NCI-H460 (cell line): Measurements from ENCODE around the gene KISS1R. TPM values are rescaled to one million over a fixed set of nuclear protein-coding genes. Genes with fewer than 3 reads are reported as not detected.
A peak's percentile ranks its signal among the peaks of the same experiment; 100 is the strongest.

Experiments
- DNase-seq: peaks from one replicate; pipeline ENCODE4 v3.0.0-alpha.2; 2016; ENCODE audit warnings: low read depth; ENCODE audit errors: extremely low read depth
- total RNA-seq: library from RNA; depleted of rRNA; stranded (reverse); fragments of >200 nt; shearing (Covaris generic); gene quantifications from 2 replicates; pipeline ENCODE4 v1.2.3, GENCODE V29; 2014

KISS1R gene
- total RNA-seq, 1 experiment from 2014 or later = not detected

- DNase-seq = no peak
Observed at GRCh38 chr19:899336-900042, 17.6 kb upstream of the KISS1R start.

GRCh38 chr19:900043-900301 lies 17.2 kb upstream of the KISS1R start:
- DNase-seq = no peak

GRCh38 chr19:900302-901111 lies 16.6 kb upstream of the KISS1R start:
- DNase-seq = no peak

GRCh38 chr19:901216-902092 lies 15.7 kb upstream of the KISS1R start:
- no peak for DNase-seq

GRCh38 chr19:902093-902370 lies 15.1 kb upstream of the KISS1R start:
- no peak for DNase-seq

GRCh38 chr19:902446-903226 lies 14.5 kb upstream of the KISS1R start:
- no peak for DNase-seq

GRCh38 chr19:903266-903797 lies 13.8 kb upstream of the KISS1R start:
- no peak for DNase-seq

GRCh38 chr19:904545-904944 lies 12.6 kb upstream of the KISS1R start:
- DNase-seq = no peak

- no peak for DNase-seq
Observed at GRCh38 chr19:906480-906879, 10.7 kb upstream of the KISS1R start.

GRCh38 chr19:907183-907853 lies 9.8 kb upstream of the KISS1R start:
- DNase-seq = no peak

- DNase-seq = no peak
Observed at GRCh38 chr19:911197-912033, 5.7 kb upstream of the KISS1R start.

- no peak for DNase-seq
Observed at GRCh38 chr19:912181-913079, 4.7 kb upstream of the KISS1R start.

- DNase-seq = peak; percentile 43
Observed at GRCh38 chr19:913080-913748, 3.9 kb upstream of the KISS1R start, which contains the start of gene R3HDM4. TSS of gene R3HDM4 (minus strand) at chr19:913219. CDS start at chr19:913157, 62 bp downstream.

- DNase-seq = no peak
Observed at GRCh38 chr19:916645-917322, 349 bp upstream of the KISS1R start.

GRCh38 chr19:918152-918437 lies 962 bp downstream of the KISS1R start:
- no peak for DNase-seq

GRCh38 chr19:918481-919198 lies 1.5 kb downstream of the KISS1R start:
- no peak for DNase-seq
